ENCODE results near the gene KRT36. TPM values are rescaled to one million over a fixed set of nuclear protein-coding genes. Genes with fewer than 3 reads are reported as not detected.

Gene KRT36
- total RNA-seq, 2 donors from 2014 or later = not detected

- no peak for TF ChIP-seq CTCF (IDR thresholded peaks at IDR 0.05)
- H3K9me3 ChIP-seq = no peaks in the 10 kb centered on the region
- DNase-seq = no peak
- no peak overlapping the region for H3K27ac ChIP-seq
- no peaks in the 10 kb centered on the region for H3K27me3 ChIP-seq
- H3K4me1 ChIP-seq = no peaks in the 10 kb centered on the region
- intact Hi-C loops (cut with DNase I) = no loop called here
- no peaks in the 10 kb centered on the region for H3K36me3 ChIP-seq
- H3K9ac ChIP-seq (ENCODE audit: low read depth in 2 of 2, low read length in 2 of 2) = no peak overlapping the region
- H3K4me3 ChIP-seq = no peak overlapping the region
Measured at GRCh38 chr17:41467561-41467960, 22.1 kb downstream of the KRT36 start.

- no peak within 1 kb of the TSS for H3K9ac ChIP-seq (ENCODE audit: low read depth in 2 of 2, low read length in 2 of 2)
- no peak within 1 kb of the TSS for H3K27ac ChIP-seq
- DNase-seq = no peak
- H3K36me3 ChIP-seq = no peaks in the 10 kb centered on the region
- intact Hi-C loops (cut with DNase I) = no loop called here
- no peaks in the 10 kb centered on the region for H3K9me3 ChIP-seq
- H3K4me3 ChIP-seq = no peak within 1 kb of the TSS
- TF ChIP-seq CTCF (IDR thresholded peaks at IDR 0.05) = no peak
- no peaks in the 10 kb centered on the region for H3K27me3 ChIP-seq
- H3K4me1 ChIP-seq = no peaks in the 10 kb centered on the region
Measured at GRCh38 chr17:41466988-41467387, 22.7 kb downstream of the KRT36 start, which contains the start of gene KRT32. Gene KRT32, minus strand, starts transcription at chr17:41467386. Its CDS starts 61 bp downstream, at chr17:41467325.

DNA sequence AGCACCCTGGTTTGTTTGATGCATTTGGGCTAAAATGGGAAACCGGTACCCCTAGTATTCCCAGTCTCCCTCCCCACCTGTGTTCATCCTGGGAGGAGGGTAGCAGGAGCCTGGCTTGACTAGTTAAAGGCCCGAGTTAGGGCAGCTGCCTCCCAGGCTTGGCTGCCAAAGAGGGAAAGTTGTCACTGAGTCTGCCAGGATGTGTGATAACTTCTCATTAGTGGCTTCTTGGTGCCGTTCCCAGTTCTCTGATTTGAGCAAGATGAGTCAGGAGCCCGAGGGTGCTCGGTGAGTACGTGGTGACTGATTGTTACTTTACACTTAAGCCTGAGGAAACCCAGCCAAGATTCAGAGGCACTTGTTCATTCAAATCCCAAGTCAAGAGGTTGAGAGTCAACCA lies 25.0 kb downstream of the KRT36 start:
- no peaks in the 10 kb centered on the region for H3K36me3 ChIP-seq
- no peaks in the 10 kb centered on the region for H3K4me1 ChIP-seq
- no peak for DNase-seq
- no peaks in the 10 kb centered on the region for H3K27me3 ChIP-seq
- intact Hi-C loops (cut with DNase I) = no loop called here
- H3K9me3 ChIP-seq = no peaks in the 10 kb centered on the region
- H3K27ac ChIP-seq = no peak overlapping the region
- H3K9ac ChIP-seq (ENCODE audit: low read depth in 2 of 2, low read length in 2 of 2) = no peak overlapping the region
- TF ChIP-seq CTCF (IDR thresholded peaks at IDR 0.05) = no peak
- H3K4me3 ChIP-seq = no peak overlapping the region

DNA sequence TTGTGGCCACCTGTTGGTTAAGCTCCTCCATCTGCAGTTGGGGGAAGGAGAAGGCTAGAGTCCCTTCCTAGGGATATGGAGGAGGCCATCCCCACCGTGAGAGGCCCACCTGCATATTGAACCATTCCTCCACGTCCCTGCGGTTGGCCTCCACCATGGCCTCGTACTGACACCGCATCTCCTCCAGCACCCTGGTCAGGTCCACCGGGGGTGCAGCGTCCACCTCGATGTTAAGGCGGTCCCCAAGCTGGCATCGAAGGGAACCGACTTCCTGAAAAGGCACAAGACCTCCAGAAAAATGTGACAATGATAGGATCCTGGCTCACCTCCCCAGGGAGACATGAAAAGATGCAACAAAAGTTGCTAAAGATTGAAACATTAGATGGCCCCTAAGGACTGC lies 25.5 kb downstream of the KRT36 start:
- Histone ChIP-seq H3K9me3 (no peaks in the 10 kb centered on the region), H3K9ac (ENCODE audit: low read depth in 2 of 2, low read length in 2 of 2) (no peak overlapping the region), H3K27me3 (no peaks in the 10 kb centered on the region), H3K4me1 (no peaks in the 10 kb centered on the region), H3K36me3 (no peaks in the 10 kb centered on the region), H3K27ac (no peak overlapping the region), H3K4me3 (no peak overlapping the region)
- DNase-seq = no peak
- TF ChIP-seq CTCF (IDR thresholded peaks at IDR 0.05) = no peak
- intact Hi-C loops (cut with DNase I) = no loop called here

DNA sequence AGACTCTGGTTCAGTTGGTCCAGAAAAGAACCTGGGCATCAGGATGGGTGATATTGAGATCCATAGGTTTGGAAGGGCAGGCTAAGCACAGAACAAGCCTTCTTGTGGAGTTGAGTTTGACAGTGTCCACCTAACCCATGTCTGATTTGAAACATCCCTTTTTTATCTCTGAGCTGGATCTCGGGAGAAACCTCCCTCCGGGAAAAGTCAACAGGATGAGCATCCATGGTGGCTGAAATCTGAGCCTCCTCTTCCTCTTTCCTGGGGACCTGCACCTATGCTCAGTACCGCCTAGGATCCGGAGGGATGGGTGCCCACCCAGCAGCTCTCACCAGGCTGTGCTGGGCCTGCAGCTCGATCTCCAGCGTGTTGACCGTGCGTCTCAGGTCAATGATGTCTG lies 26.0 kb downstream of the KRT36 start:
- TF ChIP-seq CTCF (IDR thresholded peaks at IDR 0.05) = no peak
- intact Hi-C loops (cut with DNase I) = no loop called here
- H3K9me3 ChIP-seq = no peaks in the 10 kb centered on the region
- no peaks in the 10 kb centered on the region for H3K36me3 ChIP-seq
- H3K9ac ChIP-seq (ENCODE audit: low read depth in 2 of 2, low read length in 2 of 2) = no peak overlapping the region
- no peak for DNase-seq
- H3K27ac ChIP-seq = no peak overlapping the region
- no peak overlapping the region for H3K4me3 ChIP-seq
- H3K4me1 ChIP-seq = no peaks in the 10 kb centered on the region
- no peaks in the 10 kb centered on the region for H3K27me3 ChIP-seq

DNA sequence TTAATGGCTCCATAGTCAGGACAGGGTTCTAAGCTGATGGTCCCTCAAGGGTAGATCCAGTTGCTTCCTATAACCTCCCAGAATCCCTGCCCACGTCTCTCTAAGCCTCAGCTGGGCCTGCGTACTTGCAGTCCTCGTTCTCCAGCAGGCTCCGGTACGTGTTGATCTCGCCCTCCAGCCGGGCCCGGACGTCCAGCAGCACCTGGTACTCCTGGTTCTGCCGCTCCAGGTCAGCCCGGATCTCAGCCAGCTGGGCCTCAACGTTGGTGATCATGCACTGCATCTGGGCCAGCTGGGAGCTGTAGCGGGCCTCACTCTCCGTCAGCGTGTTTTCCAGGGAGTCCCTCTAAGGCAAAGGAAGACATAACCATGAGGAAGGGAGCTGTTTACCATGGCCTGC lies 27.0 kb downstream of the KRT36 start:
- Histone ChIP-seq H3K27me3 (no peaks in the 10 kb centered on the region), H3K36me3 (no peaks in the 10 kb centered on the region), H3K9ac (ENCODE audit: low read depth in 2 of 2, low read length in 2 of 2) (no peak overlapping the region), H3K4me1 (no peaks in the 10 kb centered on the region), H3K9me3 (no peaks in the 10 kb centered on the region), H3K27ac (no peak overlapping the region), H3K4me3 (no peak overlapping the region)
- TF ChIP-seq CTCF (IDR thresholded peaks at IDR 0.05) = no peak
- intact Hi-C loops (cut with DNase I) = no loop called here
- DNase-seq = no peak
